C4-2B (cell line): ENCODE results near the gene AFM.

ENCODE experiments used
- ZFX ChIP-seq: fragments of 450-650 bp; IDR thresholded peaks from 2 replicates; pipeline ENCODE4 v1.6.1; 2017
- TF ChIP-seq, protein P1 (sequence below): fragments of 450-650 bp; conservative IDR thresholded peaks from 2 replicates; pipeline ENCODE4 v1.5.1; 2017; ENCODE audit warnings: mild to moderate bottlenecking

DNA sequence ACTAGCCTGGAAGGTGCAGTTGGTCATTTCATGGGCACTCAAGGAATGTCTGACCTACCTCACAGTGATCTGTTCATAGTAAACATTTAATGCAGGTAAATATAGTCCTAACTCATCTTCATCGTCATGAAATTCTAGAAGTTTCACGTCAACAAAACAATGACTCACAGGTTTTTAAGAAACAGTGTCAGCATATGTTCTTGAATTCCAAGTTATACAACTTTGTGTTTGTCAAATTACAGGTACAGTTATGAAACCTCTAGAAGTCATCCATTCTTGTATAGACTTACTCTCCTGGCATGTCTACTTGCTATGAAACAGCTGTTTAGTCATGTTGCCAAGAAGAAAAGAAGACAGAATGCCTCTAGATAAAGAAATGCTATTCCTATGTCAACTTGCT, 46.6 kb downstream of the AFM start:
- TF ChIP-seq, protein P1, sequence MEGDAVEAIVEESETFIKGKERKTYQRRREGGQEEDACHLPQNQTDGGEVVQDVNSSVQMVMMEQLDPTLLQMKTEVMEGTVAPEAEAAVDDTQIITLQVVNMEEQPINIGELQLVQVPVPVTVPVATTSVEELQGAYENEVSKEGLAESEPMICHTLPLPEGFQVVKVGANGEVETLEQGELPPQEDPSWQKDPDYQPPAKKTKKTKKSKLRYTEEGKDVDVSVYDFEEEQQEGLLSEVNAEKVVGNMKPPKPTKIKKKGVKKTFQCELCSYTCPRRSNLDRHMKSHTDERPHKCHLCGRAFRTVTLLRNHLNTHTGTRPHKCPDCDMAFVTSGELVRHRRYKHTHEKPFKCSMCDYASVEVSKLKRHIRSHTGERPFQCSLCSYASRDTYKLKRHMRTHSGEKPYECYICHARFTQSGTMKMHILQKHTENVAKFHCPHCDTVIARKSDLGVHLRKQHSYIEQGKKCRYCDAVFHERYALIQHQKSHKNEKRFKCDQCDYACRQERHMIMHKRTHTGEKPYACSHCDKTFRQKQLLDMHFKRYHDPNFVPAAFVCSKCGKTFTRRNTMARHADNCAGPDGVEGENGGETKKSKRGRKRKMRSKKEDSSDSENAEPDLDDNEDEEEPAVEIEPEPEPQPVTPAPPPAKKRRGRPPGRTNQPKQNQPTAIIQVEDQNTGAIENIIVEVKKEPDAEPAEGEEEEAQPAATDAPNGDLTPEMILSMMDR: no peak
- TF ChIP-seq ZFX: no peak
